SK-N-SH (cell line): Measurements from ENCODE around the gene SNX8. TPM values are rescaled to one million over a fixed set of nuclear protein-coding genes. Genes with fewer than 3 reads are reported as not detected.

ENCODE experiments used
- CTCF ChIA-PET: fragments of 300-600, 350-600 bp; formaldehyde crosslinking; extraction: SDS; loops from one replicate; lab custom pipeline; 2021; lab: Yijun Ruan, JAX
- POLR2A ChIA-PET: fragments of 350-600 bp; sonication (Branson Sonifier 250); formaldehyde crosslinking; extraction: SDS; loops from one replicate; lab custom pipeline; 2020; ENCODE audit warnings: antibody characterized with exemption, inconsistent platforms; lab: Yijun Ruan, JAX
- DNase-seq: peaks from one replicate; pipeline ENCODE4 v3.0.0; 2012
- H2AFZ ChIP-seq: fragments of 200-600 bp; sonication (generic); 2 replicates; pipeline ENCODE4 v1.8.1; 2016; ENCODE audit warnings: antibody characterized with exemption, mild to moderate bottlenecking, low read depth
- H3F3A ChIP-seq: fragments of 200-600 bp; sonication (generic); replicated peaks from 2 replicates; pipeline ENCODE3; 2016; ENCODE audit warnings: antibody characterized with exemption, mild to moderate bottlenecking; ENCODE audit not compliant: insufficient read depth
- H3K27ac ChIP-seq, 2 experiments: fragments of 200-500 bp in 1 of 2; fragments of 200-600 bp in 1 of 2; sonication (Bioruptor generic) in 1 of 2; sonication (generic), shearing (Covaris generic) in 1 of 2; 2 replicates each; pipeline versions ENCODE4 v1.5.1 to v1.6.1; 2014 to 2016; ENCODE audit warnings: low read depth in 2 of 2, inconsistent platforms in 1 of 2, low read length in 1 of 2, mild to moderate bottlenecking in 1 of 2, mixed read lengths in 1 of 2
- H3K27me3 ChIP-seq: fragments of 200-600 bp; sonication (generic), shearing (Covaris generic); 2 replicates; pipeline ENCODE4 v1.6.1; 2016; ENCODE audit warnings: mixed run types; ENCODE audit not compliant: insufficient read depth
- H3K36me3 ChIP-seq, 2 experiments: fragments of 200-500 bp in 1 of 2; fragments of 200-600 bp in 1 of 2; sonication (Bioruptor generic) in 1 of 2; sonication (generic) in 1 of 2; replicated peaks in 1 of 2; 2 replicates each; pipeline versions ENCODE3 to v1.5.1; 2014 to 2016; ENCODE audit warnings: low read length in 1 of 2, mild to moderate bottlenecking in 1 of 2; ENCODE audit not compliant: insufficient read depth in 2 of 2, control insufficient read depth in 1 of 2
- H3K4me1 ChIP-seq, 2 experiments: fragments of 200-500 bp in 1 of 2; fragments of 200-600 bp in 1 of 2; sonication (Bioruptor generic) in 1 of 2; sonication (generic), shearing (Covaris generic) in 1 of 2; 2 replicates each; pipeline versions ENCODE4 v1.5.1 to v1.6.1; 2014 to 2016; ENCODE audit warnings: low read depth in 1 of 2, low read length in 1 of 2, mixed run types in 1 of 2; ENCODE audit not compliant: insufficient read depth in 2 of 2, control insufficient read depth in 1 of 2
- H3K4me2 ChIP-seq: fragments of 200-600 bp; sonication (generic), shearing (Covaris generic); 2 replicates; pipeline ENCODE4 v1.6.1; 2017; ENCODE audit warnings: mixed run types
- H3K4me3 ChIP-seq, 2 experiments: fragments of 200-500 bp in 1 of 2; fragments of 200-600 bp in 1 of 2; sonication (Bioruptor generic) in 1 of 2; sonication (generic), shearing (Covaris generic) in 1 of 2; 2 replicates each; pipeline versions ENCODE4 v1.5.1 to v1.8.1; 2014 to 2016; ENCODE audit warnings: low read depth in 2 of 2, inconsistent platforms in 1 of 2, low read length in 1 of 2, mild to moderate bottlenecking in 1 of 2, mixed read lengths in 1 of 2, moderate library complexity in 1 of 2
- H3K79me2 ChIP-seq: fragments of 200-600 bp; sonication (generic); 2 replicates; pipeline ENCODE4 v1.8.1; 2017; ENCODE audit warnings: mild to moderate bottlenecking; ENCODE audit not compliant: insufficient read depth
- H3K9ac ChIP-seq: fragments of 200-600 bp; sonication (generic); 2 replicates; pipeline ENCODE4 v1.6.1; 2017; ENCODE audit warnings: mixed run types
- H3K9me2 ChIP-seq: fragments of 200-600 bp; sonication (generic); 2 replicates; pipeline ENCODE4 v1.6.1; 2017; ENCODE audit warnings: mixed run types
- H3K9me3 ChIP-seq: fragments of 200-600 bp; sonication (generic); 2 replicates; pipeline ENCODE4 v1.6.1; 2017; ENCODE audit warnings: mixed run types, mild to moderate bottlenecking, moderate library complexity
- H4K20me1 ChIP-seq: fragments of 200-600 bp; sonication (generic); 2 replicates; pipeline ENCODE4 v1.6.1; 2017; ENCODE audit warnings: mild to moderate bottlenecking, mixed run types; ENCODE audit not compliant: insufficient read depth
- GABPA ChIP-seq: IDR thresholded peaks from 2 replicates; pipeline ENCODE4 v1.4.0; 2012; ENCODE audit warnings: low read depth, mild to moderate bottlenecking
- MAX ChIP-seq: IDR thresholded peaks from 2 replicates; pipeline ENCODE4 v1.4.0; 2012; ENCODE audit warnings: low read depth
- MEF2A ChIP-seq: IDR thresholded peaks from 2 replicates; pipeline ENCODE4 v1.4.0; 2012; ENCODE audit warnings: low read depth, borderline replicate concordance
- MXI1 ChIP-seq: IDR thresholded peaks from 2 replicates; pipeline ENCODE4 v1.6.1; 2012; ENCODE audit warnings: mild to moderate bottlenecking, low read depth, low read length, improper control_type of control experiment
- NFIC ChIP-seq: IDR thresholded peaks from 2 replicates; pipeline ENCODE4 v1.4.0; 2012; ENCODE audit warnings: borderline replicate concordance
- PBX3 ChIP-seq: IDR thresholded peaks from 2 replicates; pipeline ENCODE4; 2012
- RFX5 ChIP-seq: IDR thresholded peaks from 2 replicates; pipeline ENCODE4 v1.6.1; 2012; ENCODE audit warnings: mild to moderate bottlenecking, improper control_type of control experiment, low read length
- RXRA ChIP-seq: IDR thresholded peaks from 2 replicates; pipeline ENCODE4 v1.4.0; 2012; ENCODE audit warnings: low read depth, mild to moderate bottlenecking, borderline replicate concordance
- SIN3A ChIP-seq: IDR thresholded peaks from 2 replicates; pipeline ENCODE4 v1.6.1; 2012; ENCODE audit warnings: low read depth, mild to moderate bottlenecking, low read length, moderate library complexity, borderline replicate concordance
- TEAD4 ChIP-seq: IDR thresholded peaks from 2 replicates; pipeline ENCODE4 v1.4.0; 2012; ENCODE audit warnings: mild to moderate bottlenecking, borderline replicate concordance; ENCODE audit not compliant: insufficient read depth
- WGBS: methylation state at CpG from one replicate; pipeline ENCODE4 v1.1.6; 2017; ENCODE audit warnings: low lambda C conversion rate; 5-methylcytosine and 5-hydroxymethylcytosine counted together
- polyA plus RNA-seq, 3 experiments: library from polyadenylated mRNA; depleted of rRNA; stranded (reverse); fragments of >200 nt; gene quantifications; 2 replicates each; pipeline ENCODE4 v1.2.3, GENCODE V29; 2012

Gene SNX8
- polyA plus RNA-seq, 1 of the 3 experiments (the other 2 are of a cell fraction): 20.6 TPM

- Histone ChIP-seq H4K20me1 (peaks cover 69% of the 10 kb centered on the region), H3F3A (no peaks in the 10 kb centered on the region), H3K4me2 (peak overlapping the region; percentile 86; the same call in 1 of the 2 replicates), H3K9ac (no peak overlapping the region; the same call in 1 of the 2 replicates), H3K9me3 (no peaks in the 10 kb centered on the region), H3K36me3 (peaks cover 40 to 45% of the 10 kb centered on the region in 2 experiments), H3K27me3 (no peaks in the 10 kb centered on the region), H3K4me1 (peaks cover 7 to 18% of the 10 kb centered on the region in 2 experiments), H3K27ac (no peak overlapping the region), H3K9me2 (no peaks in the 10 kb centered on the region), H3K79me2 (peaks cover 89% of the 10 kb centered on the region), H3K4me3 (no peak overlapping the region), H2AFZ (no peak overlapping the region)
- no peak for TF ChIP-seq MAX
- CTCF ChIA-PET: interaction anchor here (1.0 to 4.2 kb wide), 2 partner anchors 9 to 111 kb away, joined by 3 to 14 read pairs; no protein-coding TSS in a partner anchor
- WGBS: 85% methylated on average over 8 of the region's 8 CpGs
- no peak for DNase-seq
- POLR2A ChIA-PET: no interaction called here
Measured at GRCh38 chr7:2357165-2357564, 42.9 kb upstream of the SNX8 start.

- ChIA-PET POLR2A (interaction anchor here (0.7 to 1.1 kb wide), 3 partner anchors 23 to 123 kb away, joined by 3 to 4 read pairs (median 3); partner anchors contain the start of gene MAD1L1), CTCF (interaction anchor here (1.0 to 1.7 kb wide), 2 partner anchors 10 to 113 kb away, joined by 5 read pairs; no protein-coding TSS in a partner anchor)
- TF ChIP-seq RFX5 (no peak), PBX3 (no peak), MEF2A (no peak), TEAD4 (no peak), NFIC (no peak), GABPA (no peak), MXI1 (no peak)
- peaks cover 82% of the 10 kb centered on the region for H3K79me2 ChIP-seq
- H3K27ac ChIP-seq: peak overlapping the region in 1 of 2 experiments; percentile 48; a peak in 2 of 4 replicates
- under 1% methylated on average over 9 of the region's 9 CpGs for WGBS
- H3K9me3 ChIP-seq: no peaks in the 10 kb centered on the region
- peaks cover 57% of the 10 kb centered on the region for H4K20me1 ChIP-seq
- no peak for DNase-seq
- no peaks in the 10 kb centered on the region for H3K9me2 ChIP-seq
- peaks cover 30 to 32% of the 10 kb centered on the region in 2 experiments for H3K36me3 ChIP-seq
- no peak overlapping the region for H2AFZ ChIP-seq
- H3K4me3 ChIP-seq: peak overlapping the region; percentile 76 to 84
- H3K4me2 ChIP-seq: peak overlapping the region; percentile 86
- peak overlapping the region; percentile 95 for H3K9ac ChIP-seq
- H3K27me3 ChIP-seq: no peaks in the 10 kb centered on the region
- peaks cover 7 to 18% of the 10 kb centered on the region in 2 experiments for H3K4me1 ChIP-seq
- H3F3A ChIP-seq: no peaks in the 10 kb centered on the region
Measured at GRCh38 chr7:2355705-2356008, 41.4 kb upstream of the SNX8 start.

GRCh38 chr7:2354939-2355704 lies 40.9 kb upstream of the SNX8 start:
- no peak for DNase-seq
- ChIA-PET POLR2A (interaction anchor here (0.6 to 1.5 kb wide), 5 partner anchors 48 to 251 kb away, joined by 3 to 9 read pairs (median 3); partner anchors contain the start of genes CHST12, MAD1L1, MRM2 and NUDT1), CTCF (interaction anchor here (0.6 to 1.9 kb wide), 5 partner anchors 10 to 1689 kb away, joined by 3 to 5 read pairs (median 5); no protein-coding TSS in a partner anchor)
- Histone ChIP-seq H3K9me3 (no peaks in the 10 kb centered on the region), H3K79me2 (peaks cover 82% of the 10 kb centered on the region), H3K4me1 (peaks cover 7 to 18% of the 10 kb centered on the region in 2 experiments), H2AFZ (no peak overlapping the region), H3F3A (no peaks in the 10 kb centered on the region), H3K27me3 (no peaks in the 10 kb centered on the region)
- TF ChIP-seq RXRA: no peak
- TF ChIP-seq SIN3A: peak; percentile 15; the same call in 1 of the 2 replicates
- peak; percentile 46 for TF ChIP-seq MXI1
- TF ChIP-seq, all 33 proteins: peak for 2
- H4K20me1 ChIP-seq: peaks cover 52% of the 10 kb centered on the region
- 0% methylated on average over 35 of the region's 92 CpGs for WGBS
- H3K4me3 ChIP-seq: peak overlapping the region; percentile 76 to 84
- H3K9me2 ChIP-seq: no peaks in the 10 kb centered on the region
- peak overlapping the region; percentile 48 to 98 for H3K27ac ChIP-seq
- H3K9ac ChIP-seq: peak overlapping the region; percentile 95
- H3K4me2 ChIP-seq: peak overlapping the region; percentile 86
- H3K36me3 ChIP-seq: peaks cover 27 to 30% of the 10 kb centered on the region in 2 experiments
